BE2C (cell line): ENCODE data around the gene IQSEC1.

Experiments
- DNase-seq: peaks from one replicate; pipeline ENCODE4 v3.0.0-alpha.2; 2020
- H3K27me3 ChIP-seq: fragments of 250-450 bp; sonication (Bioruptor Pico); 2 replicates; pipeline ENCODE4 v1.5.1; 2020; ENCODE audit warnings: mild to moderate bottlenecking
- H3K36me3 ChIP-seq: fragments of 250-450 bp; sonication (Bioruptor Pico); 2 replicates; pipeline ENCODE4 v1.5.1; 2020; ENCODE audit warnings: mild to moderate bottlenecking
- H3K4me1 ChIP-seq: fragments of 250-450 bp; sonication (Bioruptor Pico); 2 replicates; pipeline ENCODE4 v1.5.1; 2020
- H3K4me3 ChIP-seq: 2 replicates; pipeline ENCODE4 v1.5.1; 2011; ENCODE audit warnings: low read depth, low read length
- H3K9me3 ChIP-seq: fragments of 250-450 bp; sonication (Bioruptor Pico); 2 replicates; pipeline ENCODE4 v1.5.1; 2020
- CTCF ChIP-seq: IDR thresholded peaks from 2 replicates; pipeline ENCODE4 v1.5.1; 2012; ENCODE audit warnings: mild to moderate bottlenecking, low read depth, low read length

Gene IQSEC1

GRCh38 chr3:12990306-12990705 lies 82.9 kb downstream of the IQSEC1 start:
- H3K4me3 ChIP-seq = no peak overlapping the region
- H3K9me3 ChIP-seq = no peaks in the 10 kb centered on the region
- no peak for TF ChIP-seq CTCF
- no peaks in the 10 kb centered on the region for H3K27me3 ChIP-seq
- peaks cover 6% of the 10 kb centered on the region for H3K4me1 ChIP-seq
- H3K36me3 ChIP-seq = no peaks in the 10 kb centered on the region
- DNase-seq = no peak

GRCh38 chr3:12988728-12989454 lies 84.3 kb downstream of the IQSEC1 start:
- DNase-seq = no peak
- no peak for TF ChIP-seq CTCF
- H3K4me3 ChIP-seq = no peak overlapping the region
- no peaks in the 10 kb centered on the region for H3K27me3 ChIP-seq
- no peaks in the 10 kb centered on the region for H3K9me3 ChIP-seq
- H3K4me1 ChIP-seq = peaks cover 6% of the 10 kb centered on the region
- no peaks in the 10 kb centered on the region for H3K36me3 ChIP-seq

GRCh38 chr3:12987602-12988001 lies 85.6 kb downstream of the IQSEC1 start:
- Histone ChIP-seq H3K9me3 (no peaks in the 10 kb centered on the region), H3K36me3 (no peaks in the 10 kb centered on the region), H3K4me3 (no peak overlapping the region), H3K27me3 (no peaks in the 10 kb centered on the region), H3K4me1 (peaks cover 6% of the 10 kb centered on the region)
- no peak for DNase-seq
- TF ChIP-seq CTCF = no peak

GRCh38 chr3:12986986-12987385 lies 86.2 kb downstream of the IQSEC1 start:
- Histone ChIP-seq H3K36me3 (no peaks in the 10 kb centered on the region), H3K4me3 (no peak overlapping the region), H3K27me3 (no peaks in the 10 kb centered on the region), H3K4me1 (peaks cover 6% of the 10 kb centered on the region), H3K9me3 (no peaks in the 10 kb centered on the region)
- DNase-seq = no peak
- TF ChIP-seq CTCF = no peak

GRCh38 chr3:12986521-12986920 lies 86.7 kb downstream of the IQSEC1 start:
- H3K9me3 ChIP-seq = no peaks in the 10 kb centered on the region
- TF ChIP-seq CTCF = no peak
- no peaks in the 10 kb centered on the region for H3K36me3 ChIP-seq
- H3K4me3 ChIP-seq = no peak overlapping the region
- H3K4me1 ChIP-seq = peaks cover 6% of the 10 kb centered on the region
- no peak for DNase-seq
- no peaks in the 10 kb centered on the region for H3K27me3 ChIP-seq

GRCh38 chr3:12986031-12986430 lies 87.2 kb downstream of the IQSEC1 start:
- no peak for TF ChIP-seq CTCF
- no peak for DNase-seq
- H3K9me3 ChIP-seq = no peaks in the 10 kb centered on the region
- H3K27me3 ChIP-seq = no peaks in the 10 kb centered on the region
- no peak overlapping the region for H3K4me3 ChIP-seq
- H3K36me3 ChIP-seq = no peaks in the 10 kb centered on the region
- H3K4me1 ChIP-seq = peaks cover 6% of the 10 kb centered on the region
